HepG2 (cell line): ENCODE data around the gene SSBP4. TPM values are rescaled to one million over a fixed set of nuclear protein-coding genes. Genes with fewer than 3 reads are reported as not detected.

Source experiments
- ATAC-seq: fragments of 200-7000 bp; cut with Tn5 transposase; 3 replicates; pipeline ENCODE4 v1.9.1; 2020; ENCODE audit warnings: mild to moderate bottlenecking, moderate library complexity
- BruUV-seq: library from RNA; stranded (reverse); fragments of 400-500 nt; replicated peaks from 2 replicates; lab custom pipeline; 2021; lab: Mats Ljungman, UMichigan
- CTCF ChIA-PET: fragments of 300-600 bp; formaldehyde crosslinking; extraction: SDS; loops from one replicate; lab custom pipeline; 2021; ENCODE audit warnings: low total read pairs, inconsistent platforms, low intra/inter-chr PET ratio; lab: Yijun Ruan, JAX
- POLR2A ChIA-PET: fragments of 350-600 bp; sonication (Branson Sonifier 250); formaldehyde crosslinking; loops from one replicate; lab custom pipeline; 2020; ENCODE audit warnings: antibody characterized with exemption, inconsistent platforms; lab: Yijun Ruan, JAX
- DNase-seq: peaks from one replicate; pipeline ENCODE4 v3.0.0-alpha.2; 2015; ENCODE audit warnings: low spot score
- FAIRE-seq: peaks from 3 replicates; lab custom pipeline; 2011; peaks lifted over from hg19 to GRCh38; lab: Jason Lieb, UNC
- H2AFZ ChIP-seq: one replicate; pipeline ENCODE4 v1.6.1; 2011; ENCODE audit warnings: low read length, inconsistent platforms
- H3K27ac ChIP-seq: fragments of 300-600 bp; 3 replicates; pipeline ENCODE4 v1.8.0; 2011; ENCODE audit warnings: mixed run types, mild to moderate bottlenecking, mixed read lengths, low read length, inconsistent platforms; ENCODE audit not compliant: insufficient read depth; ENCODE audit errors: extremely low read length
- H3K27me3 ChIP-seq, 2 experiments: fragments of 200-600 bp in 1 of 2; 2 replicates in 1 of 2; 3 replicates in 1 of 2; pipeline versions ENCODE4 v1.6.0 to v1.8.0; 2011; ENCODE audit warnings: low read length in 2 of 2, mild to moderate bottlenecking in 2 of 2, moderate library complexity in 2 of 2, inconsistent platforms in 1 of 2; ENCODE audit not compliant: insufficient read depth in 2 of 2, control insufficient read depth in 1 of 2
- H3K36me3 ChIP-seq, 2 experiments: fragments of 200-600 bp in 1 of 2; replicated peaks in 1 of 2; 2 replicates in 1 of 2; 3 replicates in 1 of 2; pipeline versions ENCODE4 v1.5.1 to v1.8.0; 2011; ENCODE audit warnings: low read length in 2 of 2, inconsistent platforms in 1 of 2; ENCODE audit not compliant: insufficient read depth in 2 of 2, control insufficient read depth in 1 of 2
- H3K4me1 ChIP-seq: 2 replicates; pipeline ENCODE4 v1.5.1; 2012; ENCODE audit warnings: low read length, inconsistent platforms; ENCODE audit not compliant: insufficient read depth
- H3K4me2 ChIP-seq: 2 replicates; pipeline ENCODE4 v1.6.0; 2011; ENCODE audit warnings: low read depth, low read length, inconsistent platforms
- H3K4me3 ChIP-seq, 3 experiments: fragments of 200-600 bp in 1 of 3; sonication (generic), shearing (Covaris generic) in 1 of 3; replicated peaks in 1 of 3; 2 replicates each; pipeline ENCODE4 v1.5.1; 2011 to 2016; ENCODE audit warnings: low read length in 3 of 3, inconsistent platforms in 2 of 3, low read depth in 2 of 3, mild to moderate bottlenecking in 2 of 3, control low read depth in 1 of 3, mixed read lengths in 1 of 3; ENCODE audit not compliant: insufficient read depth in 1 of 3
- H3K79me2 ChIP-seq: one replicate; pipeline ENCODE4 v1.6.1; 2011; ENCODE audit warnings: low read length, inconsistent platforms; ENCODE audit not compliant: insufficient read depth
- H3K9ac ChIP-seq: 2 replicates; pipeline ENCODE4 v1.6.0; 2011; ENCODE audit warnings: mild to moderate bottlenecking, low read depth, low read length, inconsistent platforms; ENCODE audit not compliant: insufficient read depth
- H3K9me3 ChIP-seq: 2 replicates; pipeline ENCODE4 v1.5.1; 2012; ENCODE audit warnings: mild to moderate bottlenecking, low read length
- H4K20me1 ChIP-seq: 2 replicates; pipeline ENCODE4 v1.6.0; 2011; ENCODE audit warnings: inconsistent platforms, mild to moderate bottlenecking, low read length, moderate library complexity; ENCODE audit not compliant: insufficient read depth
- AGO2 ChIP-seq: fragments of 200-400 bp; formaldehyde crosslinking; optimal IDR thresholded peaks from 2 replicates; pipeline ENCODE3; 2017; ENCODE audit warnings: mild to moderate bottlenecking, low read depth, low read length, moderate library complexity
- CEBPB ChIP-seq: IDR thresholded peaks from 2 replicates; pipeline ENCODE4 v1.6.1; 2011; ENCODE audit warnings: low read depth, low read length, improper control_type of control experiment, borderline replicate concordance
- IRX3 ChIP-seq: sonication (generic); formaldehyde crosslinking; IDR thresholded peaks from 2 replicates; pipeline ENCODE4 v1.8.1; 2023; ENCODE audit warnings: mild to moderate bottlenecking, low read depth, missing genetic modification reagents, borderline replicate concordance
- RFX1 ChIP-seq: fragments of 450-650 bp; IDR thresholded peaks from 2 replicates; pipeline ENCODE4 v1.6.1; 2017
- RXRB ChIP-seq: IDR thresholded peaks from 2 replicates; pipeline ENCODE4 v1.6.1; 2016; ENCODE audit warnings: borderline replicate concordance, missing genetic modification reagents, missing compliant biosample characterization
- SP4 ChIP-seq: sonication (generic); formaldehyde crosslinking; IDR thresholded peaks from 2 replicates; pipeline ENCODE4 v1.8.1; 2023; ENCODE audit warnings: mild to moderate bottlenecking, missing genetic modification reagents
- TCF12 ChIP-seq, 2 experiments: fragments of 450-650 bp in 1 of 2; sonication (generic) in 1 of 2; formaldehyde crosslinking in 1 of 2; IDR thresholded peaks; 2 replicates each; pipeline versions ENCODE4 v1.6.1 to v1.8.0; 2017 to 2022; ENCODE audit warnings: antibody characterized with exemption in 1 of 2, mild to moderate bottlenecking in 1 of 2, missing genetic modification reagents in 1 of 2, moderate library complexity in 1 of 2
- ZBTB20 ChIP-seq: sonication (generic); formaldehyde crosslinking; IDR thresholded peaks from 2 replicates; pipeline ENCODE4 v1.8.1; 2023; ENCODE audit warnings: missing genetic modification reagents, low read depth, mild to moderate bottlenecking, borderline replicate concordance
- ZFP62 ChIP-seq: sonication (generic); formaldehyde crosslinking; IDR thresholded peaks from 2 replicates; pipeline ENCODE4 v1.4.0; 2020; ENCODE audit warnings: missing genetic modification reagents
- ZKSCAN1 ChIP-seq: fragments of 150-350 bp; IDR thresholded peaks from 2 replicates; pipeline ENCODE4 v1.6.1; 2014; ENCODE audit warnings: low read length
- ZNF766 ChIP-seq: sonication (generic); formaldehyde crosslinking; IDR thresholded peaks from 2 replicates; pipeline ENCODE4 v1.5.0; 2020; ENCODE audit warnings: missing genetic modification reagents, borderline replicate concordance
- ZNF768 ChIP-seq: sonication (generic); formaldehyde crosslinking; IDR thresholded peaks from 2 replicates; pipeline ENCODE4 v1.4.0; 2020; ENCODE audit warnings: missing genetic modification reagents
- ZNF788 ChIP-seq: sonication (generic); formaldehyde crosslinking; IDR thresholded peaks from 2 replicates; pipeline ENCODE4 v1.5.0; 2020; ENCODE audit warnings: mild to moderate bottlenecking, missing genetic modification reagents, borderline replicate concordance
- WGBS: methylation state at CpG from one replicate; pipeline ENCODE4 v1.1.6; 2017; ENCODE audit warnings: low lambda C conversion rate; 5-methylcytosine and 5-hydroxymethylcytosine counted together
- in situ Hi-C: cut with HindIII; loops from 2 replicates; pipeline ENCODE4 v1.10.0; 2017; ENCODE audit warnings: low pct_unique_long_range_greater_than_20kb; ENCODE audit not compliant: extremely low pct_ligation_motif_present
- intact Hi-C: fragments of 100-400 bp; cut with micrococcal nuclease; formaldehyde crosslinking; loops from one replicate; pipeline ENCODE4 v1.10.0; 2022; ENCODE audit not compliant: unreplicated experiment
- polyA plus RNA-seq, 8 experiments: library from polyadenylated mRNA; depleted of rRNA in 3 of 8; stranded (reverse) in 7 of 8; unstranded in 1 of 8; fragments of >200 nt; fragmentation: Illumina TruSeq in 4 of 8; extraction: Trizol in 4 of 8; gene quantifications; 2 replicates each; pipeline versions ENCODE4 v1.2.1 to v1.2.3, GENCODE V29; 2011 to 2016; ENCODE audit warnings: low read depth in 4 of 8, missing spikeins in 1 of 8, mixed read lengths in 1 of 8; ENCODE audit not compliant: insufficient read depth in 1 of 8
- total RNA-seq, 5 experiments: library from RNA; depleted of rRNA; stranded (reverse); fragments of >200 nt; fragmentation: Illumina TruSeq; extraction: Trizol; gene quantifications; 2 replicates each; pipeline ENCODE4 v1.2.3, GENCODE V29; 2016; ENCODE audit warnings: low read depth in 1 of 5

Gene SSBP4
- total and polyA plus RNA-seq, 2 of the 13 experiments (the other 11 are each of a cell fraction or from before 2014, with no cell fraction given) = 20.8 to 39.5 TPM

GRCh38 chr19:18428787-18429674, 9.8 kb downstream of the SSBP4 start:
- H3K4me1 ChIP-seq = no peaks in the 10 kb centered on the region
- no TSS peak for BruUV-seq

GRCh38 chr19:18429717-18430416, 10.7 kb downstream of the SSBP4 start:
- no peak overlapping the region for H3K4me3 ChIP-seq
- H3K79me2 ChIP-seq = no peaks in the 10 kb centered on the region
- H3K36me3 ChIP-seq = peaks cover 1 to 3% of the 10 kb centered on the region in 2 experiments; a peak in 2 of 5 replicates
- H3K4me2 ChIP-seq = no peak overlapping the region
- TF ChIP-seq ZNF766 (CRISPR knock-in tag) (no peak), ZNF768 (peak; percentile 97), ZKSCAN1 (no peak), ZFP62 (no peak)
- TF ChIP-seq, all 625 proteins: peak for 1
- ChIA-PET POLR2A (no interaction called here), CTCF (no interaction called here)
- Histone ChIP-seq H3K27ac (no peak overlapping the region), H3K27me3 (no peaks in the 10 kb centered on the region), H3K9me3 (no peaks in the 10 kb centered on the region), H4K20me1 (no peaks in the 10 kb centered on the region), H3K9ac (no peak overlapping the region), H3K4me1 (no peaks in the 10 kb centered on the region), H2AFZ (no peak overlapping the region)
- in situ Hi-C loops = no loop called here
- 97% methylated on average over 10 of the region's 13 CpGs for WGBS
- FAIRE-seq (no peak), DNase-seq (no peak), ATAC-seq (no peak)
- BruUV-seq = no TSS peak
- intact Hi-C loops = no loop called here

More at GRCh38 chr19:18428787-18429674, 9.8 kb downstream of the SSBP4 start:
- Histone ChIP-seq H4K20me1 (no peaks in the 10 kb centered on the region), H3K79me2 (no peaks in the 10 kb centered on the region), H3K27ac (no peak overlapping the region), H3K9me3 (no peaks in the 10 kb centered on the region), H3K36me3 (peaks cover 1 to 3% of the 10 kb centered on the region in 2 experiments; a peak in 2 of 5 replicates), H3K27me3 (no peaks in the 10 kb centered on the region), H3K9ac (no peak overlapping the region), H3K4me2 (no peak overlapping the region), H3K4me3 (no peak overlapping the region), H2AFZ (no peak overlapping the region)
- no peak for DNase-seq
- TF ChIP-seq RFX1 = 0 out of 2 replicates have a peak, but pooled peaks have one; percentile 25
- TF ChIP-seq SP4 (CRISPR knock-in tag) = no peak
- TF ChIP-seq TCF12 (IDR thresholded peaks at IDR 0.05) = no peak
- no peak for TF ChIP-seq TCF12 (CRISPR knock-in tag; IDR thresholded peaks at IDR 0.05)
- no peak for TF ChIP-seq RXRB (CRISPR knock-in tag)
- TF ChIP-seq ZNF788 (CRISPR knock-in tag) = no peak
- TF ChIP-seq ZBTB20 (CRISPR knock-in tag) = no peak
- TF ChIP-seq IRX3 (CRISPR knock-in tag) = no peak
- TF ChIP-seq AGO2 = peak; percentile 15
- no peak for TF ChIP-seq CEBPB
- no peak for ATAC-seq
- in situ Hi-C loops (no loop called here), intact Hi-C loops (no loop called here)
- CTCF ChIA-PET = no interaction called here
- no peak for FAIRE-seq
- POLR2A ChIA-PET = no interaction called here
- 100% methylated on average over 7 of the region's 77 CpGs for WGBS
